ENCODE measurements around the gene ADH6. TPM values are rescaled to one million over a fixed set of nuclear protein-coding genes. Genes with fewer than 3 reads are reported as not detected.
"Not testable (repeated sequence)": the region's sequence is repeated elsewhere in the genome, so short reads cannot be mapped to it uniquely, and the experiment has no call there.

ADH6 gene
- total and polyA plus RNA-seq, 7 donors: 5.0 to 12.5 (median 8.4) TPM; not detected in 4

GRCh38 chr4:99190336-99190735 lies 28.7 kb downstream of the ADH6 start:
- Histone ChIP-seq H3K27ac (no peak overlapping the region), H3K4me3 (no peak overlapping the region), H3K36me3 (no peaks in the 10 kb centered on the region), H3K9me3 (peaks cover 0 to 2% (median 0%) of the 10 kb centered on the region in 4 donors), H3K27me3 (no peaks in the 10 kb centered on the region), H3K4me1 (no peaks in the 10 kb centered on the region)
- TF ChIP-seq CTCF (IDR thresholded peaks at IDR 0.05) (no peak), POLR2AphosphoS5 (IDR thresholded peaks at IDR 0.05) (no peak), POLR2A (IDR thresholded peaks at IDR 0.05) (no peak), EP300 (IDR thresholded peaks at IDR 0.05) (no peak)
- 71 to 81% methylated on average over 5 of the region's 5 CpGs for WGBS, 2 donors
- no peak for DNase-seq
- intact Hi-C loops (cut with DNase I): no loop called here

GRCh38 chr4:99189900-99190299 lies 29.1 kb downstream of the ADH6 start:
- H3K9me3 ChIP-seq; H3K4me1 ChIP-seq; H3K4me3 ChIP-seq; H3K27me3 ChIP-seq; DNase-seq; H3K27ac ChIP-seq; intact Hi-C loops (cut with DNase I); H3K36me3 ChIP-seq: not testable (repeated sequence)
- WGBS, 2 donors: 94 to 95% methylated on average over 3 of the region's 3 CpGs

GRCh38 chr4:99186029-99186428 lies 33.0 kb downstream of the ADH6 start:
- intact Hi-C loops (cut with DNase I): no loop called here
- DNase-seq: no peak
- Histone ChIP-seq H3K4me1 (peaks cover 0 to 6% (median 5%) of the 10 kb centered on the region in 4 donors), H3K27ac (no peak overlapping the region), H3K4me3 (no peak overlapping the region), H3K27me3 (no peaks in the 10 kb centered on the region), H3K36me3 (no peaks in the 10 kb centered on the region), H3K9me3 (peaks cover 0 to 2% (median 0%) of the 10 kb centered on the region in 4 donors)
- 96% methylated on average over 1 of the region's 1 CpG for WGBS, 2 donors
- TF ChIP-seq EP300 (IDR thresholded peaks at IDR 0.05) (no peak), POLR2A (IDR thresholded peaks at IDR 0.05) (no peak), POLR2AphosphoS5 (IDR thresholded peaks at IDR 0.05) (no peak), CTCF (IDR thresholded peaks at IDR 0.05) (no peak)

- Histone ChIP-seq H3K9me3 (peaks cover 0 to 2% (median 0%) of the 10 kb centered on the region in 4 donors), H3K4me1 (peaks cover 0 to 10% (median 9%) of the 10 kb centered on the region in 4 donors), H3K27ac (no peak overlapping the region), H3K4me3 (no peak overlapping the region), H3K27me3 (no peaks in the 10 kb centered on the region), H3K36me3 (no peaks in the 10 kb centered on the region)
- intact Hi-C loops (cut with DNase I): no loop called here
- WGBS, 2 donors: 97 to 98% methylated on average over 2 of the region's 2 CpGs
- TF ChIP-seq CTCF (IDR thresholded peaks at IDR 0.05): no peak
- TF ChIP-seq EP300 (IDR thresholded peaks at IDR 0.05): no peak
- TF ChIP-seq POLR2A (IDR thresholded peaks at IDR 0.05): no peak
- no peak for TF ChIP-seq POLR2AphosphoS5 (IDR thresholded peaks at IDR 0.05)
- DNase-seq: no peak
These were observed 33.5 kb downstream of the ADH6 start for GRCh38 chr4:99185581-99185980.

GRCh38 chr4:99180382-99181070 lies 38.5 kb downstream of the ADH6 start:
- peak; percentile 79 for DNase-seq
- Histone ChIP-seq H3K36me3 (no peaks in the 10 kb centered on the region), H3K27ac (peak overlapping the region; percentile 52 to 67 (median 63)), H3K9me3 (peaks cover 0 to 9% (median under 1%) of the 10 kb centered on the region in 4 donors), H3K4me1 (peaks cover 0 to 23% (median 20%) of the 10 kb centered on the region in 4 donors), H3K4me3 (no peak overlapping the region), H3K27me3 (no peaks in the 10 kb centered on the region)
- WGBS, 2 donors: 73 to 79% methylated on average over 2 of the region's 2 CpGs
- intact Hi-C loops (cut with DNase I): no loop called here
- TF ChIP-seq POLR2A (IDR thresholded peaks at IDR 0.05) (no peak), POLR2AphosphoS5 (IDR thresholded peaks at IDR 0.05) (peak in 2 of 4 donors; percentile 33 to 47), EP300 (IDR thresholded peaks at IDR 0.05) (no peak), CTCF (IDR thresholded peaks at IDR 0.05) (peak in 1 of 4 experiments; percentile 10)
